ENCODE measurements around the gene GSTP1.
"Not testable (repeated sequence)": the region's sequence is repeated elsewhere in the genome, so short reads cannot be mapped to it uniquely, and the experiment has no call there.

DNA sequence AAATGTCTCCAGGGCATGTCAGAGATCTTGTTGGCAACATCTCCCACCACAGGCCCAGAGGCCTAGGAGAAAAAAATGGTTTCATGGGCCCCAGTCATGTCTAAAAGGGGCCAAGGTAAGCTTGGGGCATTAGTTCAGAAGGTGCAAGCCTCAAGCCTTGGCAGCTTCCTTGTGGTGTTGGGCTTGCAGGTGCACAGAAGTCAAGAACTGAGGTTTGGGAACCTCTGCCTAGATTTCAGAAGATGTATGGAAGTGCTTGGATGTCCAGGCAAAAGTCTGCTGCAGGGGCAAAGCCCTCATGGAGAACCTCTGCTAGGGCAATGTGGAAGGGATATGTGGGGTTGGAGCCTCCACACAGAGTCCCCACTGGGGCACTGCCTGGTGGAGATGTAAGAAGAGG lies 31.9 kb upstream of the GSTP1 start:
- TF ChIP-seq CTCF (conservative IDR thresholded peaks at IDR 0.05 in 1 of 2, IDR thresholded peaks at IDR 0.05 in 1 of 2; ENCODE audit: low read depth in 1 of 2, low read length in 2 of 2); EZH2 (IDR thresholded peaks at IDR 0.05; ENCODE audit: low read length, missing control alignments): not testable (repeated sequence)
